Heart left ventricle (tissue), 16 donors: ENCODE results near the gene GMPS. TPM values are rescaled to one million over a fixed set of nuclear protein-coding genes. Genes with fewer than 3 reads are reported as not detected.
"Not testable (repeated sequence)": the region's sequence is repeated elsewhere in the genome, so short reads cannot be mapped to it uniquely, and the experiment has no call there.

ENCODE experiments used
- ATAC-seq, 4 donors: fragments of 200-7000 bp; cut with Tn5 transposase; one replicate each; pipeline ENCODE4 v1.9.1; 2020 to 2022; ENCODE audit warnings: moderate library complexity in 4 of 4, mild to moderate bottlenecking in 3 of 4, moderate number of reproducible peaks in 1 of 4
- DNase-seq, 5 donors: peaks; one replicate each; pipeline ENCODE4 v3.0.0-alpha.2; 2020
- H3K27ac ChIP-seq, 12 donors: fragments of 200-600 bp; sonication (generic) in 4 of 12; one replicate each; pipeline versions ENCODE4 v1.5.0 to v1.8.0; 2016 to 2022; ENCODE audit warnings: mild to moderate bottlenecking in 2 of 12
- H3K27me3 ChIP-seq, 9 donors: fragments of 200-600 bp; sonication (generic) in 2 of 9; one replicate each; pipeline versions ENCODE4 v1.5.1 to v1.8.0; 2016 to 2022; ENCODE audit warnings: mild to moderate bottlenecking in 3 of 9
- H3K36me3 ChIP-seq, 9 donors: fragments of 200-600 bp; sonication (generic) in 2 of 9; one replicate each; pipeline versions ENCODE4 v1.5.0 to v1.8.0; 2018 to 2022; ENCODE audit warnings: mild to moderate bottlenecking in 2 of 9
- H3K4me1 ChIP-seq, 12 donors: fragments of 200-600 bp; sonication (generic) in 4 of 12; one replicate each; pipeline versions ENCODE4 v1.5.0 to v1.8.0; 2016 to 2022; ENCODE audit warnings: mild to moderate bottlenecking in 3 of 12
- H3K4me3 ChIP-seq, 12 donors: fragments of 200-600 bp; sonication (generic) in 4 of 12; one replicate each; pipeline versions ENCODE4 v1.5.0 to v1.8.0; 2017 to 2022; ENCODE audit warnings: mild to moderate bottlenecking in 9 of 12, moderate library complexity in 4 of 12
- H3K9me3 ChIP-seq, 12 donors: fragments of 200-600 bp; sonication (generic) in 4 of 12; one replicate each; pipeline versions ENCODE4 v1.5.0 to v1.8.0; 2016 to 2022; ENCODE audit warnings: mild to moderate bottlenecking in 1 of 12
- CTCF ChIP-seq, 12 donors: fragments of 200-600 bp; sonication (generic) in 4 of 12; IDR thresholded peaks; one replicate each; pipeline versions ENCODE4 v1.5.0 to v1.8.0; 2018 to 2022; ENCODE audit warnings: antibody characterized with exemption in 12 of 12, mild to moderate bottlenecking in 5 of 12
- POLR2A ChIP-seq, 2 donors: fragments of 450-650 bp; IDR thresholded peaks; one replicate each; pipeline ENCODE4 v1.6.1; 2017; ENCODE audit warnings: antibody characterized with exemption in 2 of 2, mild to moderate bottlenecking in 2 of 2, moderate library complexity in 2 of 2
- whole genome bisulfite sequencing, 4 donors: extraction: QIAGEN DNeasy Blood & Tissue Kit in 2 of 4; methylation state at CpG; one replicate each; pipeline versions ENCODE4 v1.1.5 to v1.1.7; 2013 to 2018; 5-methylcytosine and 5-hydroxymethylcytosine counted together
- intact Hi-C, 10 donors: fragments of 100-400 bp; cut with DNase I; formaldehyde crosslinking; loops; one replicate each; pipeline versions ENCODE4 v1.11.1 to v1.14.2; 2022
- polyA plus RNA-seq, 2 donors: library from polyadenylated mRNA; stranded (reverse); fragments of 200-250 nt; gene quantifications; one replicate each; pipeline ENCODE4 v1.2.3, GENCODE V29; 2013
- total RNA-seq, 9 donors: library from RNA; depleted of rRNA in 2 of 9; stranded (reverse); fragments of >200 nt in 2 of 9; fragmentation: NEBNext Ultra II Directional in 3 of 9; extraction: Animal tissue kit (Norgen Biotek cat#: 25700) in 3 of 9; gene quantifications; one replicate each; pipeline versions ENCODE4 v1.1.0 to v1.2.4, GENCODE V29; 2016 to 2023
- donor health status: ischemic (EF 13 %, LVEDD 7.1; RV severe dilation, severe dysfunction).
- donor health status: healthy with polysubstance abuse.
- donor health status: DM: no; HTN: yes; CAD: no.
- donor health status: DM: no; HTN: no; CAD: no.
- donor health status: ischemic (EF 25% LVEDD 6.9; RV normal size, moderate dysfunction).
- donor health status: ischemic (EF 25% LVEDD 5.7; RV mildly dilated, moderate dysfunction).
- donor health status: healthy.
- donor health status: DM: yes; HTN: yes; CAD: no.
- donor health status: ischemic (EF 35%, LVEDD 5.7; RV mildly dilated, moderate dysfunction).
- donor health status: nonischemic (EF 11% LVEDD 7.7; RV severe dilation, severe dysfunction).
- donor health status: DM: yes; HTN: yes; CAD: no.
- donor health status: PGD.
- donor health status: ischemic (EF 29% LVEDD 5.4; RV normal size, mild dysfunction).
- donor health status: nonischemic (EF 23%, LVEDD 6.1; RV moderate dilation, normal function).

Gene GMPS
- total and polyA plus RNA-seq, 11 donors, result 11.9 to 36.8 (median 28.1) TPM

GRCh38 chr3:155853214-155854140 is 17.0 kb upstream of the GMPS start:
- TF ChIP-seq POLR2A (IDR thresholded peaks at IDR 0.05) (no peak), CTCF (IDR thresholded peaks at IDR 0.05) (peak in 2 of 12 donors; percentile 11 to 17)
- intact Hi-C loops, result loop anchor here in 8 of 10 donors (1.0 to 10.0 kb wide), 6 partner anchors 17 to 99 kb away; partner anchors contain the start of genes C3orf33 (in 7 of the 8) and GMPS (in 6 of the 8)
- peaks cover 0 to 16% (median under 1%) of the 10 kb centered on the region in 9 donors for H3K36me3 ChIP-seq
- ATAC-seq (peak in 2 of 4 donors; percentile 1 to 4), DNase-seq (peak in 3 of 5 donors; percentile 28 to 68 (median 56))
- H3K4me1 ChIP-seq, result peaks cover 11 to 56% (median 44%) of the 10 kb centered on the region in 12 donors
- H3K4me3 ChIP-seq, result peak overlapping the region; percentile 70 to 98 (median 84)
- H3K9me3 ChIP-seq, result no peaks in the 10 kb centered on the region
- WGBS, 4 donors, result 2 to 3% (median 3%) methylated on average over 29 to 45 of the region's 45 CpGs
- H3K27me3 ChIP-seq, result no peaks in the 10 kb centered on the region
- H3K27ac ChIP-seq, result peak overlapping the region; percentile 66 to 98 (median 90)

- peaks cover 11 to 48% (median 41%) of the 10 kb centered on the region in 12 donors for H3K4me1 ChIP-seq
Measured at GRCh38 chr3:155854141-155854940, 16.1 kb upstream of the GMPS start, which contains the start of gene SLC33A1. TSS of gene SLC33A1 (minus strand) at chr3:155854427. CDS start at chr3:155853997, 430 bp downstream.

GRCh38 chr3:155859859-155860258 is 10.6 kb upstream of the GMPS start:
- TF ChIP-seq POLR2A (IDR thresholded peaks at IDR 0.05), result no peak
- TF ChIP-seq CTCF (IDR thresholded peaks at IDR 0.05), result peak in 7 of 12 donors; percentile 8 to 39 (median 19)
- intact Hi-C loops, result loop anchor here in 2 of 10 donors (10.0 kb wide), 2 partner anchors 55 to 105 kb away; partner anchors contain the start of gene C3orf33 (in 1 of the 2)
- ATAC-seq, result no peak

More at GRCh38 chr3:155854141-155854940, 16.1 kb upstream of the GMPS start, which contains the start of gene SLC33A1:
- intact Hi-C loops, result loop anchor here in 8 of 10 donors (1.0 to 10.0 kb wide), 6 partner anchors 16 to 100 kb away; partner anchors contain the start of genes C3orf33 (in 7 of the 8) and GMPS (in 6 of the 8)
- Histone ChIP-seq H3K27ac (peak within 1 kb of the TSS; percentile 72 to 98 (median 90)), H3K4me3 (peak within 1 kb of the TSS; percentile 70 to 98 (median 84)), H3K36me3 (peaks cover 0 to 8% (median 0%) of the 10 kb centered on the region in 9 donors), H3K9me3 (no peaks in the 10 kb centered on the region), H3K27me3 (no peaks in the 10 kb centered on the region)
- ATAC-seq, result peak; percentile 98 to 100 (median 98)
- 0 to 3% (median 1%) methylated on average over 9 to 50 of the region's 50 CpGs for WGBS, 4 donors
- TF ChIP-seq CTCF (IDR thresholded peaks at IDR 0.05), result no peak
- peak in 1 of 2 donors; percentile 67 for TF ChIP-seq POLR2A (IDR thresholded peaks at IDR 0.05)
- DNase-seq, result peak; percentile 99 to 100 (median 99)

GRCh38 chr3:155860424-155860823 is 10.0 kb upstream of the GMPS start:
- H3K27me3 ChIP-seq, result not testable (repeated sequence)

More at GRCh38 chr3:155859859-155860258, 10.6 kb upstream of the GMPS start:
- Histone ChIP-seq H3K4me1 (peaks cover 0 to 5% (median 2%) of the 10 kb centered on the region in 12 donors), H3K9me3 (no peaks in the 10 kb centered on the region), H3K4me3 (no peak overlapping the region), H3K27me3 (no peaks in the 10 kb centered on the region), H3K36me3 (no peaks in the 10 kb centered on the region), H3K27ac (no peak overlapping the region)
- 3 to 13% (median 5%) methylated on average over 2 of the region's 2 CpGs for WGBS, 4 donors
- DNase-seq, result no peak

More at GRCh38 chr3:155860424-155860823, 10.0 kb upstream of the GMPS start:
- WGBS, 4 donors, result 92 to 94% (median 92%) methylated on average over 5 of the region's 5 CpGs
- H3K36me3 ChIP-seq, H3K4me3 ChIP-seq, intact Hi-C loops, H3K27ac ChIP-seq, ATAC-seq, H3K9me3 ChIP-seq, H3K4me1 ChIP-seq, DNase-seq: not testable (repeated sequence)
